Measurements from ENCODE around the gene KCNK4. TPM values are rescaled to one million over a fixed set of nuclear protein-coding genes. Genes with fewer than 3 reads are reported as not detected.

The KCNK4 gene
- total RNA-seq, 1 donor from 2014 or later = not detected

DNA sequence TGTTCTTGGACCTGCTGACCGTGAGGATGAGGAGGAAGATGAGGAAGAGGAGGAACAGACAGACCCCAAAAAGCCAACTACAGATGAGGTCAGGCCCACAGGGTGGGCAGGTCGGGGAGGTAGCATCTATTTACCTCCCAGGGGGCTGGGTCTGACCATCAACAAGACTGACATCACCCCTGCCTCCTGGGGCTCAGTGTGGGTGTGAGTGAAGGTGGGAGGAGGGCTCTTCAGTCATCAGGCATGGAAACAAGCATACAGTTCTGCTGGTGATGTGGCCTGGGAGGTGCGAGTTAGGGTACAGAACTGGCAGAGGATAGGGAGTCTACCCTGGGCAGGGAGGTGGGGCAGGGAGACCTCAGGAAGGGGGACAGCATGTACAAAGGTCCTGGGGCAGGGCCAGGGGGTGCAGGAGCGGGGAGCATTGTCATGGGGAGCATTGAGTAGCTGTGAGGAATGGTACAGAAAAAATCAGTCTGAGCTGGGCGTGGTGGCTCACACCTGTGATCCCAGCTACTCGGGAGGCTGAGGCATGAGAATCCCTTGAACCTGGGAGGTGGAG lies 30.9 kb upstream of the KCNK4 start:
- Histone ChIP-seq H3K4me1 (no peaks in the 10 kb centered on the region), H3K27ac (no peak overlapping the region), H3K4me3 (no peak overlapping the region), H3K27me3 (no peaks in the 10 kb centered on the region), H3K9me3 (no peaks in the 10 kb centered on the region), H3K36me3 (peaks cover 76 to 93% of the 10 kb centered on the region in 2 donors)
- no peak for DNase-seq (ENCODE audit: low spot score in 2 of 2)
- intact Hi-C loops (cut with DNase I) = no loop called here
- TF ChIP-seq, protein P1, sequence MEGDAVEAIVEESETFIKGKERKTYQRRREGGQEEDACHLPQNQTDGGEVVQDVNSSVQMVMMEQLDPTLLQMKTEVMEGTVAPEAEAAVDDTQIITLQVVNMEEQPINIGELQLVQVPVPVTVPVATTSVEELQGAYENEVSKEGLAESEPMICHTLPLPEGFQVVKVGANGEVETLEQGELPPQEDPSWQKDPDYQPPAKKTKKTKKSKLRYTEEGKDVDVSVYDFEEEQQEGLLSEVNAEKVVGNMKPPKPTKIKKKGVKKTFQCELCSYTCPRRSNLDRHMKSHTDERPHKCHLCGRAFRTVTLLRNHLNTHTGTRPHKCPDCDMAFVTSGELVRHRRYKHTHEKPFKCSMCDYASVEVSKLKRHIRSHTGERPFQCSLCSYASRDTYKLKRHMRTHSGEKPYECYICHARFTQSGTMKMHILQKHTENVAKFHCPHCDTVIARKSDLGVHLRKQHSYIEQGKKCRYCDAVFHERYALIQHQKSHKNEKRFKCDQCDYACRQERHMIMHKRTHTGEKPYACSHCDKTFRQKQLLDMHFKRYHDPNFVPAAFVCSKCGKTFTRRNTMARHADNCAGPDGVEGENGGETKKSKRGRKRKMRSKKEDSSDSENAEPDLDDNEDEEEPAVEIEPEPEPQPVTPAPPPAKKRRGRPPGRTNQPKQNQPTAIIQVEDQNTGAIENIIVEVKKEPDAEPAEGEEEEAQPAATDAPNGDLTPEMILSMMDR (IDR thresholded peaks at IDR 0.05) = no peak

DNA sequence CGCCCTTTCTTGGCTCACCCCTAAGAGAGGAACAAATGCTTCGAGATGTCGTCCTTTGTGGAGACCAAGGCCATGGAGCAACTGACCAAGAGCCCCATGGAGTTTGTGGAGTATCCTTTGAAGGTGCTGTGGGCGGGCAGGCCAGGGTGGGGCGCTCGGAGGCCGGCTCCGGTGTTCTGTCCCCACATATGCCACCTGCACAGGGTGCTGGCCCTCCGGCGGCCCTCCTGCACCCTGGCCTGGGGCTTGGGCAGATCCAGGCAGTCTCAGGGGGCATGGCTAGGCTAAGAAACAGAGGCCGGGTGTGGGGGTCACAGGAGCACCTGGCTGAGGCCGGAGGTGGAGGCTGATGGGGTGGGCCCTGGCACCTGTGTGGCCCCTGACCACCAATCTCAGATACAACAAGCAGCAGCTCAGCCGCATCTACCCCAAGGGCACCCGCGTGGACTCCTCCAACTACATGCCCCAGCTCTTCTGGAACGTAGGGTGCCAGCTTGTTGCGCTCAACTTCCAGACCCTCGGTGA lies 29.5 kb upstream of the KCNK4 start:
- Histone ChIP-seq H3K27ac (no peak overlapping the region), H3K27me3 (no peaks in the 10 kb centered on the region), H3K4me1 (no peaks in the 10 kb centered on the region), H3K4me3 (no peak overlapping the region), H3K9me3 (no peaks in the 10 kb centered on the region), H3K36me3 (peaks cover 78 to 93% of the 10 kb centered on the region in 2 donors)
- intact Hi-C loops (cut with DNase I) = no loop called here
- TF ChIP-seq, protein P1 (IDR thresholded peaks at IDR 0.05) = no peak
- DNase-seq (ENCODE audit: low spot score in 2 of 2) = no peak

DNA sequence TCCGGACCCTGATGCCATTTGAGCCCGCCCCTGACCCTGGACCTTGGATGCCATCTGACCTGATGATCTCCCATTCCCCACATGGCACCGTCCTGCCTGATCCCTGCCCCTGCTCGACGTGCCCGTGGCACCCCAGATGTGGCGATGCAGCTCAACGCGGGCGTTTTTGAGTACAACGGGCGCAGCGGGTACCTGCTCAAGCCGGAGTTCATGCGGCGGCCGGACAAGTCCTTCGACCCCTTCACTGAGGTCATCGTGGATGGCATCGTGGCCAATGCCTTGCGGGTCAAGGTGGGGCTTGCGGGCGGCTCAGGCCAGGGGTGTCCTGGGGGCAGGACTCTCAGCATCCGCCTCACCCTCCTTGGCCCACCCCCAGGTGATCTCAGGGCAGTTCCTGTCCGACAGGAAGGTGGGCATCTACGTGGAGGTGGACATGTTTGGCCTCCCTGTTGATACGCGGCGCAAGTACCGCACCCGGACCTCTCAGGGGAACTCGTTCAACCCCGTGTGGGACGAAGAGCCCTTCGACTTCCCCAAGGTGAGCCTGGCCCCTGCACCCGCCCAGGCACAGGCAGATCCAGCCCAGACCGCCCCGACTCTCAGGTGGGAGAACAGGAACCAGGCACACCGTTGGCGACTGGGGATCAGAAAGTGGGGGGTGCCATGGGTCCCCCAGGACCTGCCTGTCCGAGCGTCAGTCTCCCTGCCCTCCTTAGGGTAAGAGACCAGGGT lies 28.7 kb upstream of the KCNK4 start:
- intact Hi-C loops (cut with DNase I) = no loop called here
- Histone ChIP-seq H3K27ac (no peak overlapping the region), H3K9me3 (no peaks in the 10 kb centered on the region), H3K27me3 (no peaks in the 10 kb centered on the region), H3K4me1 (peaks cover 0 to 5% of the 10 kb centered on the region in 2 donors), H3K4me3 (no peak overlapping the region), H3K36me3 (peaks cover 72 to 91% of the 10 kb centered on the region in 2 donors)
- TF ChIP-seq, protein P1 (IDR thresholded peaks at IDR 0.05) = no peak
- DNase-seq (ENCODE audit: low spot score in 2 of 2) = no peak

DNA sequence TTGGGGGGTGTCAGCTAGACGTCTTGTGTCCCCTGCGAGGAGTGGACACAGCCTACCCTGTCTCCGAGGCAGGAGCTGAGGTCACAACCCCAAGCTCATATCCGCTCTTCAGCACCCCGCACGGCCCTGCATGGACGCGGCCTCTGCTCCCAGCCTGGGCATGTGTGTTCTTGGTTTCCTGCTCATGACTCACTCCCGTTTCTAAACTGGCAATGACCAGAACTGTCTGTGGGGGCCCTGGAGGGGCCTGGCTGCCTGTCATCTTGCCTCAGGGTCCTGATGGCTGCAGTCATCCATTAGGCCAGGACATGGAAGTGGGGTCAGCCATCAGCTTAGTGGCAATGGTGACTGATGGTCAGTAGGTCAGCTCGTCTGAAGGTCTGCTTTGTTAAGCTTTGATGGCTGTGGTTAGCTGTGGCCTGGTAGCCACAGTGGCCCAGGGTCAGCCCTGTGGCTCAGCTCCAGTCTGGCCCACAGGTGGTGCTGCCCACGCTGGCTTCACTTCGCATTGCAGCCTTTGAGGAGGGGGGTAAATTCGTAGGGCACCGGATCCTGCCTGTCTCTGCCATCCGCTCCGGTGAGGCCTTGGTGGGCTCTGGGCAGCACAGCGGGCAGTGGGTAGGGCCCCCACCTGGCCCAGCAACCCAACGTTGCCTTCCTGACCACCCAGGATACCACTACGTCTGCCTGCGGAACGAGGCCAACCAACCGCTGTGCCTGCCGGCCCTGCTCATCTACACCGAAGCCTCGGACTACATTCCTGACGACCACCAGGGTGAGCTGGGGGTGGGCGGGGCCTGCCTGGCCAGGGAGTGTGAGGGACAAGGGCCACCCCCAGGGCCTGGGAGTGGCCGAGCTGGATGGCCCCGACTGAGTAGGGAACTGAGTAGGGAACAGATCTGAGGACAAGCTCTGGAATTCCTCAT lies 27.8 kb upstream of the KCNK4 start:
- H3K27me3 ChIP-seq = no peaks in the 10 kb centered on the region
- TF ChIP-seq, protein P1 (IDR thresholded peaks at IDR 0.05) = no peak
- H3K4me3 ChIP-seq = no peak overlapping the region
- intact Hi-C loops (cut with DNase I) = no loop called here
- H3K36me3 ChIP-seq = peaks cover 69 to 85% of the 10 kb centered on the region in 2 donors
- H3K9me3 ChIP-seq = no peaks in the 10 kb centered on the region
- H3K4me1 ChIP-seq = peaks cover 5 to 14% of the 10 kb centered on the region in 2 donors
- no peak overlapping the region for H3K27ac ChIP-seq
- DNase-seq (ENCODE audit: low spot score in 2 of 2) = no peak

DNA sequence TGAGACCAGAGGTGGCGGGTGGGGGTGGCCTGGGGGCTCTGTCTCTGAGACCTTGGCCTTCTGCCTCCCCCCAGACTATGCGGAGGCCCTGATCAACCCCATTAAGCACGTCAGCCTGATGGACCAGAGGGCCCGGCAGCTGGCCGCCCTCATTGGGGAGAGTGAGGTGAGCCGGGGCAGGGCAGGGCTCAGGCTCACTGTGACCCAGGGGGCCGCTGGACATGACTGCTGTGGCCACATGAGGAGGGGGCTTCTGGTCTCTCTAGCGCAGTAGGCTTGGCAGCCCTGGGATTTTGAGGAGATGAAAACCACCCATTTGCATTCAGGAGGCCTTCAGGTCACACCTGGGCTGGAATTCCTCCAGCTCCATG lies 27.2 kb upstream of the KCNK4 start:
- peaks cover 62 to 78% of the 10 kb centered on the region in 2 donors for H3K36me3 ChIP-seq
- H3K9me3 ChIP-seq = no peaks in the 10 kb centered on the region

More for the DNA sequence above, 27.2 kb upstream of the KCNK4 start:
- TF ChIP-seq, protein P1 (IDR thresholded peaks at IDR 0.05) = no peak
- DNase-seq (ENCODE audit: low spot score in 2 of 2) = no peak
- Histone ChIP-seq H3K4me3 (no peak overlapping the region), H3K27me3 (no peaks in the 10 kb centered on the region), H3K4me1 (peaks cover 11 to 20% of the 10 kb centered on the region in 2 donors), H3K27ac (no peak overlapping the region)
- intact Hi-C loops (cut with DNase I) = no loop called here

Data from ascending aorta (tissue), 2 donors.